ENCODE results near the gene CLEC12A. TPM values are rescaled to one million over a fixed set of nuclear protein-coding genes. Genes with fewer than 3 reads are reported as not detected.
A peak's percentile ranks its signal among the peaks of the same experiment; 100 is the strongest.

The CLEC12A gene
- 1 to 10 TPM; 4.0 to 5.2 TPM for total RNA-seq

DNA sequence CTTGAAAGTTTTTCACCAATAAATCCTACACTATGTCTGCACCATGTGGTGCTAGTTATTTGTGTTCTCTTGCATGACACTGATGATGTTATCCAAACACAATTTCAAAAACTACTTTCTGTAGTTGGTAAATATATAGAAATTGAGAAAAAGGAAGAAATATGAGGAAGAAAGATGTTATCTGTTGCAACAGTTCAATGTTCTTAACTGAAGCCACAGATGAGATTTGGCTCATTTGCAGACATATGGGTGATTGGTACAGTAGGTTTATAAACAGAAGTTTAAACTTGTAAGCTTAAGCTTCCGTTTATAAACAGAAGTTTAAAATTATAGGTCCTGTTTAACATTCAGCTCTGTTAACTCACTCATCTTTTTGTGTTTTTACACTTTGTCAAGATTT lies at the start of gene CLEC12A:
Gene CLEC12A, plus strand, starts transcription at position 229 of the 400 bp plus-strand sequence. CDS start 188 bp downstream, outside the sequence.
- Mint-ChIP-seq H3K4me3 (no peak within 1 kb of the TSS), H3K9me3 (peaks cover 9% of the 10 kb centered on the region), H3K36me3 (peaks cover 40% of the 10 kb centered on the region), H3K27ac (no peak within 1 kb of the TSS), H3K4me1 (no peaks in the 10 kb centered on the region), H3K27me3 (no peaks in the 10 kb centered on the region)
- no peak for ATAC-seq (ENCODE audit: low read depth)
- no peak for DNase-seq
- POLR2A ChIA-PET: no interaction called here

DNA sequence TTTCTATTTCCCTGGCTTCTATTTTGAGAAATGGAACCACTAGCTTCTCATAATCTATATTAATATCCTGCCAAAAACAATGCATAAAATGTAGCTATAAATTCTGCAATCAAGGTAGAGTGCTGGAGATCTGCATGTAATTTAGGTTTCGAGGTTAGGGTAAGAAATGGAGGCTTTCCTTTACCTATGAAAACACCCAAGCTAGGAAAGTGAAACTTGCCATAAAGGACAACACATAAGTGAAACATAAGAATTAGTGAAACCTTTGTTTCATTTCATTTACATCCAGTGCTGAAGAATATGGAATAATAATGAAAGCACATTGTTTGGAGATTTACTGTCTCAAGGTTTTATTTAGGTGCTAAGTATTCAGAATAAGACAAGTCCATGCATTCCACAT lies 48.8 kb upstream of the CLEC12A start:
- ATAC-seq (ENCODE audit: low read depth) (peak; percentile 65), DNase-seq (no peak)
- POLR2A ChIA-PET: interaction anchor here (1.1 to 1.9 kb wide), 6 partner anchors 16 to 109 kb away, joined by 3 to 9 read pairs (median 6); partner anchors contain the start of gene CLEC2B
- Mint-ChIP-seq H3K4me1 (peaks cover 19% of the 10 kb centered on the region), H3K9me3 (peaks cover 6% of the 10 kb centered on the region), H3K4me3 (peak overlapping the region; percentile 65), H3K27me3 (peaks cover 3% of the 10 kb centered on the region), H3K36me3 (peaks cover 17% of the 10 kb centered on the region), H3K27ac (peak overlapping the region; percentile 87)

- Mint-ChIP-seq H3K27me3 (peaks cover 3% of the 10 kb centered on the region), H3K9me3 (peaks cover 2% of the 10 kb centered on the region), H3K27ac (peak overlapping the region; percentile 86), H3K4me1 (peaks cover 21% of the 10 kb centered on the region), H3K36me3 (peaks cover 11% of the 10 kb centered on the region), H3K4me3 (peak overlapping the region; percentile 82)
- peak; percentile 42 for DNase-seq
- ATAC-seq (ENCODE audit: low read depth): peak; percentile 60
- POLR2A ChIA-PET: interaction anchor here (2.4 kb wide), 1 partner anchor 112 kb away, joined by 8 read pairs; no protein-coding TSS in a partner anchor
These were observed 45.4 kb upstream of the CLEC12A start for GRCh38 chr12:9925705-9926393.

DNA sequence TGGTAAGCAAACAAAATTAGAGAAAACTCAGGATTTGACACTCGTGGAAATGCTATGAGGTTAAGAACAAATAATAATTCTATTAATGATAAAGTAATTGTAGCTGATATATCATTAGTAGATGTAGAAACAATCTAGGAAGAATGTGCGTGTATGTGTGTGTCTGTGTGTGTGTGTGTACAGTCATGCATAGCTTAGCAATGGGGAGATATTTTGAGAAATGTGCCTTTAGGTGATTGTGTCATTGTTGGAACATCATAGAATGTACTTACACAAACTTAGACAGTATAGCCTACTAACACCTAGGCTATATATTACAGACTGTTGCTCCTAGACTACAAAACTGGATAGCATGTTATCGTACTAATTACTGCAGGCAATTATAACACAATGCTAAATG lies 44.3 kb upstream of the CLEC12A start:
- Mint-ChIP-seq H3K4me3 (no peak overlapping the region), H3K9me3 (peaks cover 2% of the 10 kb centered on the region), H3K4me1 (peaks cover 21% of the 10 kb centered on the region), H3K27ac (no peak overlapping the region), H3K27me3 (peaks cover 8% of the 10 kb centered on the region), H3K36me3 (peaks cover 9% of the 10 kb centered on the region)
- no peak for DNase-seq
- POLR2A ChIA-PET: no interaction called here
- no peak for ATAC-seq (ENCODE audit: low read depth)

- no peak overlapping the region for H3K27ac Mint-ChIP-seq
- no peak for DNase-seq
- no peak overlapping the region for H3K4me3 Mint-ChIP-seq
- peaks cover 8% of the 10 kb centered on the region for H3K4me1 Mint-ChIP-seq
- ATAC-seq (ENCODE audit: low read depth): no peak
- POLR2A ChIA-PET: no interaction called here
- peaks cover 2% of the 10 kb centered on the region for H3K36me3 Mint-ChIP-seq
- peaks cover 13% of the 10 kb centered on the region for H3K27me3 Mint-ChIP-seq
- H3K9me3 Mint-ChIP-seq: no peaks in the 10 kb centered on the region
These were observed 42.6 kb upstream of the CLEC12A start for GRCh38 chr12:9928607-9929006.

- DNase-seq (no peak), ATAC-seq (ENCODE audit: low read depth) (no peak)
- Mint-ChIP-seq H3K27me3 (peaks cover 13% of the 10 kb centered on the region), H3K27ac (no peak overlapping the region), H3K36me3 (peaks cover 2% of the 10 kb centered on the region), H3K4me3 (no peak overlapping the region), H3K9me3 (no peaks in the 10 kb centered on the region), H3K4me1 (peaks cover 2% of the 10 kb centered on the region)
- POLR2A ChIA-PET: no interaction called here
These were observed 40.0 kb upstream of the CLEC12A start for GRCh38 chr12:9931245-9931644.

DNA sequence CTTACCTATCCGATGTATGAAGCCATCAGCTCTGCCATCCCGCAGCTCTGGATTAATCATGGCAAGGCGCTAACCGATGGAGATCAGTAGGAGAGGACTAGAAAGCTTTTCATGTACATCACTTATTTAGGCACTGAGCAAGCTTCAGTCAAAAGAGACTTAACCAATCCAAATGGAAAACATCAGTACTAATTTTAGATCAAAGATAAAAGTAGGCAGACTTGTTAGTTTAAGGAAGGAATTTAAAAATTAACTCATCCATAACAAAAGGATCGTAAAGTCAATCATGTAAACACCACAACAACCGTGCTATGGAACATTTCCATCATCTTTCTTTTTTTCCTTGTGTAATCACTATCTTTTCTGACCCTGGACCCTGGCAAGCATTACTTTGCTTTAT lies 38.9 kb upstream of the CLEC12A start, which contains the start of gene CLEC2A:
Gene CLEC2A, minus strand, starts transcription at position 101 of the 400 bp plus-strand sequence. Its CDS starts 41 bp downstream, at position 60.
- no peak within 1 kb of the TSS for H3K4me3 Mint-ChIP-seq
- no peaks in the 10 kb centered on the region for H3K9me3 Mint-ChIP-seq
- POLR2A ChIA-PET: no interaction called here

DNA sequence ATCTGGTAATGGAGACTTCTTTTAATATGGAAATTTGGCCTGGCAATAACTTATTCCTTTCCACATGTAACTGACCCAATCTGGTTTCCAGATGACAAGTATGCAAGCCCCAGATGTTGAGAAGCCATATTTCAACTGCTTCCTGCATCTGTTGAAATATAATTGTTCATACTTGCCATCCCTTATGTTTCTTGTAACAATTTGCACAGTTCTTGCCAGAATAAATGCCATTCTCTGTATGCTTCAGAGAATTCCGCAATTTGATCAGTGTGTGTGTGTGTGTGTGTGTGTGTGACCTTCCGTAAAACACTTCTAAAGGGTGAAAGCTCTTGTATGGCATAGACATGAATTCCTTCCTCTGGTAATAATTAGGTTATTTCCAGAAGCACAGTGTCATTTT lies 37.3 kb upstream of the CLEC12A start:
- no peaks in the 10 kb centered on the region for H3K4me1 Mint-ChIP-seq
- DNase-seq (no peak), ATAC-seq (ENCODE audit: low read depth) (no peak)
- H3K27me3 Mint-ChIP-seq: peaks cover 13% of the 10 kb centered on the region
- no peaks in the 10 kb centered on the region for H3K36me3 Mint-ChIP-seq
- no peak overlapping the region for H3K4me3 Mint-ChIP-seq
- no peak overlapping the region for H3K27ac Mint-ChIP-seq
- no peaks in the 10 kb centered on the region for H3K9me3 Mint-ChIP-seq
- POLR2A ChIA-PET: no interaction called here

More for the DNA sequence above, 38.9 kb upstream of the CLEC12A start, which contains the start of gene CLEC2A:
- ATAC-seq (ENCODE audit: low read depth) (no peak), DNase-seq (no peak)
- Mint-ChIP-seq H3K4me1 (peaks cover 2% of the 10 kb centered on the region), H3K36me3 (peaks cover 2% of the 10 kb centered on the region), H3K27me3 (peaks cover 13% of the 10 kb centered on the region), H3K27ac (no peak within 1 kb of the TSS)

- H3K27me3 Mint-ChIP-seq: peaks cover 13% of the 10 kb centered on the region
- H3K9me3 Mint-ChIP-seq: no peaks in the 10 kb centered on the region
- H3K27ac Mint-ChIP-seq: no peak overlapping the region
- ATAC-seq (ENCODE audit: low read depth) (no peak), DNase-seq (no peak)
- no peak overlapping the region for H3K4me3 Mint-ChIP-seq
- POLR2A ChIA-PET: no interaction called here
- no peaks in the 10 kb centered on the region for H3K36me3 Mint-ChIP-seq
- no peaks in the 10 kb centered on the region for H3K4me1 Mint-ChIP-seq
These were observed 36.2 kb upstream of the CLEC12A start for GRCh38 chr12:9935026-9935425.

- Mint-ChIP-seq H3K4me3 (no peak overlapping the region), H3K4me1 (peaks cover 3% of the 10 kb centered on the region), H3K27me3 (peaks cover 11% of the 10 kb centered on the region), H3K27ac (no peak overlapping the region), H3K9me3 (no peaks in the 10 kb centered on the region), H3K36me3 (no peaks in the 10 kb centered on the region)
- POLR2A ChIA-PET: no interaction called here
- no peak for ATAC-seq (ENCODE audit: low read depth)
- no peak for DNase-seq
These were observed 34.6 kb upstream of the CLEC12A start for GRCh38 chr12:9936591-9936990.

DNA sequence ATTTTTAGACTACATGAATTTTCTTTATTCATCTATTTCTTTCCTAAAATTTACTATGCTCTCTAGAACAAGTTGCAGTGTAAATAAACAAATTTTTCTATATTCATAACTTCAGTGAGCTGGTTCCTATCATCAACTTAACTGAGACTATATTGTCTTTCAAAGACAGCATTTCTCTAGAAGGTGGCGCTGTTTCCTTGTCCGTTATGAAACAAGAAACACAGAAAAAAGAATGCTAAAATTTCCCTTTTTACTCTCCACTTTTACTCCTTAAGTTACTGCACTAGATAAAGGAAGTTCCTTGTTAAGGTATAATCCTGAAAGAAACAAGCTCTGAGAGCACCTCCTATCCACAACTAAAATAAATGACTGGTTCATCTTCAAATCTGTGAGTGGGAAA lies 30.8 kb upstream of the CLEC12A start:
- Mint-ChIP-seq H3K4me3 (no peak overlapping the region), H3K36me3 (no peaks in the 10 kb centered on the region), H3K27me3 (peaks cover 6% of the 10 kb centered on the region), H3K4me1 (peaks cover 10% of the 10 kb centered on the region), H3K27ac (no peak overlapping the region), H3K9me3 (no peaks in the 10 kb centered on the region)
- POLR2A ChIA-PET: no interaction called here
- DNase-seq: no peak
- no peak for ATAC-seq (ENCODE audit: low read depth)

- POLR2A ChIA-PET: no interaction called here
- no peak overlapping the region for H3K4me3 Mint-ChIP-seq
These were observed 29.4 kb upstream of the CLEC12A start for GRCh38 chr12:9941838-9942237.

DNA sequence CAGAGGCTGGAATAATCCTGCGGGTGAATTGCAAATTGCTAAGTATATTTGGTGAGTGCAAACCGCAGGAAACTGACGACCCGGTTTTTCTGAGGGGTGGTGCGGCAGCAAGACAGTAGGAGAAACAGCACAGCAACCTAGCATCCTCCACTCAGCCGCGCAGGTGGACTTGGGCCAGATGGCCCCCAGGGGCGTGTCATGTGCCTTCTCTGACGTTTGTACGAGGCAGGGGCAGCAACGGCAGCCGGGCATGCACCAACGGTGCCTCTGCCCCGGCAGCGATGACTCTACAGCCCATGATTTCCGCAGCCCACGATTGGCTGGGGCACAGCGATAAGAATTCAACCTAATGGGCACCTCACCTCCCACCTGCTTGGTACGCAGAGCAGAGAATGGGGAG lies 28.0 kb upstream of the CLEC12A start:
- no peaks in the 10 kb centered on the region for H3K9me3 Mint-ChIP-seq
- H3K27me3 Mint-ChIP-seq: peaks cover 6% of the 10 kb centered on the region
- no peak for DNase-seq
- H3K4me3 Mint-ChIP-seq: peak overlapping the region; percentile 64
- peak; percentile 63 for ATAC-seq (ENCODE audit: low read depth)
- H3K36me3 Mint-ChIP-seq: peaks cover 7% of the 10 kb centered on the region
- POLR2A ChIA-PET: no interaction called here
- peaks cover 22% of the 10 kb centered on the region for H3K4me1 Mint-ChIP-seq
- H3K27ac Mint-ChIP-seq: peak overlapping the region; percentile 26

More at GRCh38 chr12:9941838-9942237, 29.4 kb upstream of the CLEC12A start:
- DNase-seq (no peak), ATAC-seq (ENCODE audit: low read depth) (no peak)
- Mint-ChIP-seq H3K9me3 (no peaks in the 10 kb centered on the region), H3K36me3 (no peaks in the 10 kb centered on the region), H3K27me3 (peaks cover 6% of the 10 kb centered on the region), H3K27ac (no peak overlapping the region), H3K4me1 (peaks cover 12% of the 10 kb centered on the region)

DNA sequence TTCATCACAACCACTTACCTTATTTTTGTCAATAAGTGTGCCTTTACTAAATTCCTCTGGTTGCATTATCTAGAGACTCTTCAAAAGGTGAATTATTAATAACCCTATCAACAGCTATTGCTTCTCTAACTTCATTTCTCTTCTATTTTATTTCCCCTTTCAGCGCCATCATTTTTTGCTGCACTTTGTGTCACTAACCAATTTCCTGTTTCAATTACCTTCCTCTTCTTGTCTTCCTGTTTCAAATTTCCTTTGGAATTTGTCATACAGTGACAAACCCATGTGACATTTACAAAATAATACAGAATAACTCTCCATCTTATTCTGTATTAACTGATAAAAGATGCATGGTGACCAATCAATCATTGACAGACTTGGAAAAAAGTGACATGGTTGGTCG lies 26.8 kb upstream of the CLEC12A start:
- peak overlapping the region; percentile 28 for H3K4me3 Mint-ChIP-seq
- POLR2A ChIA-PET: interaction anchor here (0.9 kb wide), 1 partner anchor 194 kb away, joined by 3 read pairs; no protein-coding TSS in a partner anchor
- H3K27me3 Mint-ChIP-seq: peaks cover 6% of the 10 kb centered on the region
- peaks cover 33% of the 10 kb centered on the region for H3K4me1 Mint-ChIP-seq
- H3K27ac Mint-ChIP-seq: no peak overlapping the region
- ATAC-seq (ENCODE audit: low read depth): no peak
- DNase-seq: no peak
- peaks cover 7% of the 10 kb centered on the region for H3K36me3 Mint-ChIP-seq
- no peaks in the 10 kb centered on the region for H3K9me3 Mint-ChIP-seq

Measured in activated naive CD8-positive, alpha-beta T cell treated with anti-CD3 and anti-CD28 coated beads, Interleukin-2, amount 10 ng/mL, durations not matched to agents 7 days and 5 days (primary cell).